Loucy (cell line): ENCODE data around the gene CYP1A2.
"Not testable (repeated sequence)": the region's sequence is repeated elsewhere in the genome, so short reads cannot be mapped to it uniquely, and the experiment has no call there.

Source experiments
- CTCF ChIP-seq: fragments of 200-600 bp; sonication (generic); conservative IDR thresholded peaks from 2 replicates; pipeline ENCODE4 v1.5.1; 2014; ENCODE audit warnings: mild to moderate bottlenecking, antibody characterized with exemption, low read length
- EZH2phosphoT487 ChIP-seq: fragments of 200-600 bp; IDR thresholded peaks from 2 replicates; pipeline ENCODE4 v1.6.1; 2018; ENCODE audit warnings: antibody characterized with exemption, mild to moderate bottlenecking, moderate library complexity, borderline replicate concordance

DNA sequence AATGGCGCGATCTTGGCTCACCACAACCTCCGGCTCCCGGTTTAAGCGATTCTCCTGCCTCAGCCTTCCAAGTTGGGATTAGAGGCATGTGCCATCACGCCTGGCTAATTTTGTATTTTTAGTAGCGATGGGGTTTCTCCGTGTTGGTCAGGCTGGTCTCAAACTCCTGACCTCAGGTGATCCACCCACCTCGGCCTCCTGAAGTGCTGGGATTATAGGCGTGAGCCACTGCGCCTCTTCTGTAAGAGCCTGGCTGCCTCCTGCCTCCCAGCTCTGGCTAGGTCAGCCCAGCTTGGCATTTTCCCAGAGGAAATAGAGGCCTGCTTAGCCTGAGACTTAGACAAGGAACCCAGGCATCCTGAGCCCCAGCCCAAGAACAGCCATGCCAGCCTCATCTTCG lies 37.4 kb downstream of the CYP1A2 start:
- TF ChIP-seq CTCF, EZH2phosphoT487: not testable (repeated sequence)
